Mammary microvascular endothelial cell (primary cell): ENCODE measurements around the gene MRAS. TPM values are rescaled to one million over a fixed set of nuclear protein-coding genes. Genes with fewer than 3 reads are reported as not detected.

Experiments used
- total RNA-seq: library from RNA; depleted of rRNA; stranded (reverse); fragments of >200 nt; gene quantifications from 2 replicates; pipeline ENCODE4 v1.2.3, GENCODE V29; 2015

MRAS gene
- total RNA-seq, result 3.5 and 4.7 TPM in 2 replicates

GRCh38 chr3:138347960-138348753, at the start of gene MRAS:
MRAS (plus strand) TSS chr3:138348579; CDS start chr3:138372884, 24,305 bp downstream.

GRCh38 chr3:138329127-138329983, 19.0 kb upstream of the MRAS start, which contains the start of gene NME9:
NME9 (minus strand) TSS chr3:138329851; CDS start chr3:138329335, 516 bp downstream.

GRCh38 chr3:138434276-138434874, 86.0 kb downstream of the MRAS start, which contains the start of gene ESYT3:
ESYT3 (plus strand) TSS chr3:138434616; CDS start chr3:138434799, 183 bp downstream.

Other genes starting within 250 kb of the MRAS start
- gene DZIP1L, start 233.0 kb upstream of the MRAS start, total RNA-seq, result 4.9 and 7.0 TPM in 2 replicates
- not detected in 2 replicates for gene A4GNT, start 216.2 kb upstream of the MRAS start, total RNA-seq
- gene DBR1, start 173.7 kb upstream of the MRAS start, total RNA-seq, result 17.5 and 18.4 TPM in 2 replicates
- gene ARMC8, start 161.3 kb upstream of the MRAS start, total RNA-seq, result 31.3 and 33.5 TPM in 2 replicates
- gene NME9, start 18.7 kb upstream of the MRAS start, total RNA-seq, result 0.07 TPM in 1 of 2 replicates, not detected in the other
- gene ESYT3, start 86.0 kb downstream of the MRAS start, total RNA-seq, result 0.05 and 0.07 TPM in 2 replicates
- 10.2 and 11.3 TPM in 2 replicates for gene CEP70, start 245.7 kb downstream of the MRAS start, total RNA-seq